Vagina (tissue), 2 donors: ENCODE results near the gene NSD2.

Experiments used
- POLR2A ChIP-seq, 2 donors: fragments of 450-650 bp; IDR thresholded peaks; one replicate each; pipeline ENCODE4 v1.6.1; 2017; ENCODE audit warnings: antibody characterized with exemption in 2 of 2, mild to moderate bottlenecking in 2 of 2, moderate library complexity in 2 of 2
- POLR2AphosphoS5 ChIP-seq, 2 donors: sonication (generic); formaldehyde crosslinking; IDR thresholded peaks; one replicate each; pipeline ENCODE4 v1.9.0; 2017; ENCODE audit warnings: antibody characterized with exemption in 2 of 2, mild to moderate bottlenecking in 2 of 2, low read depth in 1 of 2; ENCODE audit not compliant: insufficient read depth in 1 of 2
- TF ChIP-seq, protein P1 (sequence below), 3 experiments: fragments of 450-650 bp in 2 of 3; fragments of 200-600 bp in 1 of 3; sonication (generic) in 1 of 3; IDR thresholded peaks; one replicate each; pipeline ENCODE4 v1.5.1; 2017 to 2019; ENCODE audit warnings: antibody characterized with exemption in 3 of 3, mild to moderate bottlenecking in 2 of 3, moderate library complexity in 2 of 3

DNA sequence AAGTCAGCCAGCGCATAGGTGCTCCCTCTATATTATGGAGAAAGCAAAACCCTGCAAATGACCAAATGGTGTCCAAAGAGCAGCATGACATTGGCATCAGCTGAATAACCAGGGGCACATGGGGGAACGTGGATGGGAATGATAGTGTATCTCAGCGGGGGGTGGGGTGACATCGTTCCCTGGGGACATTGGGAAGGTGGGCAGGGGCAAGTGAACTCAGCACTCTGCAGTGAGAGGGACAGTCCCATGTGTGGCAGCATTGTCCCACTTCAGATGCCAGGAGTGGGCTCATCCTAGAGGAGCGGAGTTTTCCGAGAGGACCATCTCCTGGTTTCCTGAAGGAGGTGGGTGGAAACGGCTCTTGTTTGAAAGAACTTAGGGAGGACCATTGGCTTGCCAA is 72.7 kb downstream of the NSD2 start:
- TF ChIP-seq, protein P1, sequence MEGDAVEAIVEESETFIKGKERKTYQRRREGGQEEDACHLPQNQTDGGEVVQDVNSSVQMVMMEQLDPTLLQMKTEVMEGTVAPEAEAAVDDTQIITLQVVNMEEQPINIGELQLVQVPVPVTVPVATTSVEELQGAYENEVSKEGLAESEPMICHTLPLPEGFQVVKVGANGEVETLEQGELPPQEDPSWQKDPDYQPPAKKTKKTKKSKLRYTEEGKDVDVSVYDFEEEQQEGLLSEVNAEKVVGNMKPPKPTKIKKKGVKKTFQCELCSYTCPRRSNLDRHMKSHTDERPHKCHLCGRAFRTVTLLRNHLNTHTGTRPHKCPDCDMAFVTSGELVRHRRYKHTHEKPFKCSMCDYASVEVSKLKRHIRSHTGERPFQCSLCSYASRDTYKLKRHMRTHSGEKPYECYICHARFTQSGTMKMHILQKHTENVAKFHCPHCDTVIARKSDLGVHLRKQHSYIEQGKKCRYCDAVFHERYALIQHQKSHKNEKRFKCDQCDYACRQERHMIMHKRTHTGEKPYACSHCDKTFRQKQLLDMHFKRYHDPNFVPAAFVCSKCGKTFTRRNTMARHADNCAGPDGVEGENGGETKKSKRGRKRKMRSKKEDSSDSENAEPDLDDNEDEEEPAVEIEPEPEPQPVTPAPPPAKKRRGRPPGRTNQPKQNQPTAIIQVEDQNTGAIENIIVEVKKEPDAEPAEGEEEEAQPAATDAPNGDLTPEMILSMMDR (IDR thresholded peaks at IDR 0.05) = no peak
- TF ChIP-seq POLR2A (IDR thresholded peaks at IDR 0.05) = no peak
- no peak for TF ChIP-seq POLR2AphosphoS5 (IDR thresholded peaks at IDR 0.05; ENCODE audit: insufficient read depth in 1 of 2, low read depth in 1 of 2)
